Mammary epithelial cell (primary cell): ENCODE measurements around the gene SHD.

ENCODE experiments used
- CTCF ChIP-seq, 2 donors: IDR thresholded peaks in 1 of 2; conservative IDR thresholded peaks in 1 of 2; 2 replicates each; pipeline ENCODE4 v1.5.1; 2011 to 2012; ENCODE audit warnings: inconsistent platforms in 2 of 2, low read length in 2 of 2, mild to moderate bottlenecking in 2 of 2, control low read depth in 1 of 2, low read depth in 1 of 2; ENCODE audit not compliant: insufficient read depth in 1 of 2; ENCODE audit errors: extremely low read depth in 1 of 2
- EZH2 ChIP-seq: IDR thresholded peaks from 2 replicates; pipeline ENCODE4 v1.6.1; 2012; ENCODE audit warnings: low read length, inconsistent platforms, borderline replicate concordance

GRCh38 chr19:4300589-4300988 is 21.5 kb downstream of the SHD start:
- TF ChIP-seq CTCF (conservative IDR thresholded peaks at IDR 0.05 in 1 of 2, IDR thresholded peaks at IDR 0.05 in 1 of 2; ENCODE audit: extremely low read depth in 1 of 2, insufficient read depth in 1 of 2, low read depth in 1 of 2, low read length in 2 of 2), result no peak
- no peak for TF ChIP-seq EZH2
